HEK293 (cell line): Measurements from ENCODE around the gene FIGN.

ENCODE experiments used
- CTCF ChIA-PET: fragments of 350-600 bp; formaldehyde crosslinking; extraction: SDS; loops from one replicate; lab custom pipeline; 2021; ENCODE audit warnings: antibody characterized with exemption; lab: Yijun Ruan, JAX
- POLR2A ChIA-PET: fragments of 300-600 bp; formaldehyde crosslinking; extraction: SDS; loops from one replicate; lab custom pipeline; 2020; ENCODE audit warnings: antibody characterized with exemption, inconsistent platforms; lab: Yijun Ruan, JAX
- H3K27ac ChIP-seq: fragments of 200-500 bp; sonication (Bioruptor generic); 2 replicates; pipeline ENCODE4 v1.5.1; 2014; ENCODE audit warnings: low read depth, low read length, control low read depth, inconsistent platforms; ENCODE audit errors: extremely low read depth
- H3K36me3 ChIP-seq, 2 experiments: fragments of 200-500 bp in 1 of 2; sonication (Bioruptor generic) in 1 of 2; 1 replicate in 1 of 2; 2 replicates in 1 of 2; pipeline ENCODE4 v1.5.1; 2014 to 2017; ENCODE audit warnings: inconsistent platforms in 2 of 2, low read length in 2 of 2; ENCODE audit not compliant: control insufficient read depth in 2 of 2, insufficient read depth in 1 of 2
- H3K4me1 ChIP-seq: fragments of 200-500 bp; sonication (Bioruptor generic); 2 replicates; pipeline ENCODE4 v1.5.1; 2014; ENCODE audit warnings: mild to moderate bottlenecking, low read length, inconsistent platforms; ENCODE audit not compliant: control insufficient read depth, insufficient read depth
- H3K4me3 ChIP-seq: 2 replicates; pipeline ENCODE4 v1.5.1; 2011; ENCODE audit warnings: low read depth, mild to moderate bottlenecking, control low read depth, low read length, moderate library complexity
- H3K9me3 ChIP-seq: fragments of 200-500 bp; sonication (Bioruptor generic); 2 replicates; pipeline ENCODE4 v1.5.1; 2014; ENCODE audit warnings: low read depth, low read length, inconsistent platforms; ENCODE audit not compliant: control insufficient read depth, insufficient read depth
- BCL11A ChIP-seq: fragments of 450-650 bp; formaldehyde crosslinking; IDR thresholded peaks from 2 replicates; pipeline ENCODE4 v1.5.1; 2016; ENCODE audit warnings: low read depth, missing biosample characterization, missing genetic modification characterization
- FEZF1 ChIP-seq: fragments of 450-650 bp; formaldehyde crosslinking; IDR thresholded peaks from 2 replicates; pipeline ENCODE4 v1.5.1; 2016; ENCODE audit warnings: missing biosample characterization, missing genetic modification characterization
- GFI1B ChIP-seq: fragments of 450-650 bp; formaldehyde crosslinking; IDR thresholded peaks from 2 replicates; pipeline ENCODE4 v1.5.1; 2016; ENCODE audit warnings: missing biosample characterization, missing genetic modification characterization
- GLI2 ChIP-seq: fragments of 450-650 bp; formaldehyde crosslinking; IDR thresholded peaks from 2 replicates; pipeline ENCODE4; 2017; ENCODE audit warnings: missing biosample characterization, missing genetic modification characterization, low read depth, borderline replicate concordance
- HOXC10 ChIP-seq: sonication (generic); formaldehyde crosslinking; IDR thresholded peaks from 2 replicates; pipeline ENCODE4 v1.8.1; 2023; ENCODE audit warnings: mild to moderate bottlenecking, missing genetic modification reagents
- MYNN ChIP-seq: fragments of 450-650 bp; formaldehyde crosslinking; IDR thresholded peaks from 2 replicates; pipeline ENCODE4 v1.5.1; 2016; ENCODE audit warnings: missing biosample characterization, missing genetic modification characterization, borderline replicate concordance
- OVOL3 ChIP-seq: fragments of 450-650 bp; formaldehyde crosslinking; IDR thresholded peaks from 2 replicates; pipeline ENCODE4 v1.5.1; 2016; ENCODE audit warnings: missing biosample characterization, missing genetic modification characterization
- SCRT2 ChIP-seq: fragments of 450-650 bp; formaldehyde crosslinking; IDR thresholded peaks from 2 replicates; pipeline ENCODE4 v1.5.1; 2016; ENCODE audit warnings: missing biosample characterization, missing genetic modification characterization
- SP7 ChIP-seq: fragments of 450-650 bp; formaldehyde crosslinking; IDR thresholded peaks from 2 replicates; pipeline ENCODE4 v1.5.1; 2016; ENCODE audit warnings: missing biosample characterization, missing genetic modification characterization
- WT1 ChIP-seq: fragments of 450-650 bp; formaldehyde crosslinking; IDR thresholded peaks from 2 replicates; pipeline ENCODE4 v1.5.1; 2016; ENCODE audit warnings: missing biosample characterization, missing genetic modification characterization
- ZBTB10 ChIP-seq: fragments of 450-650 bp; formaldehyde crosslinking; IDR thresholded peaks from 2 replicates; pipeline ENCODE4 v1.5.1; 2016; ENCODE audit warnings: missing biosample characterization, missing genetic modification characterization
- ZBTB20 ChIP-seq: fragments of 450-650 bp; formaldehyde crosslinking; IDR thresholded peaks from 2 replicates; pipeline ENCODE4 v1.5.1; 2016; ENCODE audit warnings: missing biosample characterization, missing genetic modification characterization
- ZNF175 ChIP-seq: fragments of 450-650 bp; formaldehyde crosslinking; IDR thresholded peaks from 2 replicates; pipeline ENCODE4 v1.5.1; 2016; ENCODE audit warnings: missing biosample characterization, missing genetic modification characterization
- ZNF18 ChIP-seq: fragments of 450-650 bp; formaldehyde crosslinking; IDR thresholded peaks from 2 replicates; pipeline ENCODE4 v1.5.1; 2016; ENCODE audit warnings: missing biosample characterization, missing genetic modification characterization
- ZNF202 ChIP-seq: fragments of 450-650 bp; formaldehyde crosslinking; IDR thresholded peaks from 2 replicates; pipeline ENCODE4 v1.5.1; 2016; ENCODE audit warnings: missing biosample characterization, missing genetic modification characterization, borderline replicate concordance
- ZNF248 ChIP-seq: fragments of 450-650 bp; formaldehyde crosslinking; IDR thresholded peaks from 2 replicates; pipeline ENCODE4 v1.5.1; 2017; ENCODE audit warnings: missing biosample characterization, missing genetic modification characterization
- ZNF341 ChIP-seq: fragments of 450-650 bp; formaldehyde crosslinking; IDR thresholded peaks from 2 replicates; pipeline ENCODE4; 2016; ENCODE audit warnings: low read depth, missing biosample characterization, missing genetic modification characterization
- ZNF404 ChIP-seq: fragments of 450-650 bp; formaldehyde crosslinking; IDR thresholded peaks from 2 replicates; pipeline ENCODE4 v1.5.1; 2017; ENCODE audit warnings: missing biosample characterization, missing genetic modification characterization
- ZNF513 ChIP-seq: fragments of 450-650 bp; IDR thresholded peaks from 2 replicates; pipeline ENCODE4 v1.5.1; 2018; ENCODE audit warnings: missing biosample characterization, missing genetic modification characterization
- ZNF530 ChIP-seq: fragments of 450-650 bp; formaldehyde crosslinking; IDR thresholded peaks from 2 replicates; pipeline ENCODE4 v1.5.1; 2016; ENCODE audit warnings: low read depth, missing biosample characterization, missing genetic modification characterization
- ZNF548 ChIP-seq: fragments of 450-650 bp; formaldehyde crosslinking; IDR thresholded peaks from 2 replicates; pipeline ENCODE4 v1.5.1; 2016; ENCODE audit warnings: missing biosample characterization, missing genetic modification characterization
- ZNF555 ChIP-seq: fragments of 450-650 bp; formaldehyde crosslinking; conservative IDR thresholded peaks from 2 replicates; pipeline ENCODE4 v1.5.1; 2017; ENCODE audit warnings: missing biosample characterization, mild to moderate bottlenecking, missing genetic modification characterization, inconsistent platforms
- ZNF558 ChIP-seq: fragments of 450-650 bp; formaldehyde crosslinking; IDR thresholded peaks from 2 replicates; pipeline ENCODE4 v1.5.1; 2016; ENCODE audit warnings: missing biosample characterization, missing genetic modification characterization
- ZNF654 ChIP-seq: fragments of 450-650 bp; formaldehyde crosslinking; IDR thresholded peaks from 2 replicates; pipeline ENCODE4 v1.5.1; 2016; ENCODE audit warnings: low read depth, missing biosample characterization, missing genetic modification characterization
- ZNF76 ChIP-seq: fragments of 450-650 bp; formaldehyde crosslinking; IDR thresholded peaks from 2 replicates; pipeline ENCODE4; 2016; ENCODE audit warnings: low read depth, missing biosample characterization, missing genetic modification characterization, borderline replicate concordance
- ZNF792 ChIP-seq: fragments of 450-650 bp; formaldehyde crosslinking; IDR thresholded peaks from 2 replicates; pipeline ENCODE4 v1.5.1; 2016; ENCODE audit warnings: missing biosample characterization, missing genetic modification characterization
- ZNF830 ChIP-seq: fragments of 450-650 bp; IDR thresholded peaks from 2 replicates; pipeline ENCODE4 v1.5.0; 2018; ENCODE audit warnings: missing biosample characterization, missing genetic modification characterization, low read depth, mild to moderate bottlenecking, moderate library complexity
- ZNF843 ChIP-seq: fragments of 450-650 bp; formaldehyde crosslinking; IDR thresholded peaks from 2 replicates; pipeline ENCODE4 v1.5.1; 2016; ENCODE audit warnings: missing biosample characterization, missing genetic modification characterization
- ZSCAN16 ChIP-seq: fragments of 450-650 bp; formaldehyde crosslinking; IDR thresholded peaks from 2 replicates; pipeline ENCODE4 v1.5.1; 2016; ENCODE audit warnings: missing biosample characterization, missing genetic modification characterization

Gene FIGN

GRCh38 chr2:163667064-163667887 lies 68.5 kb downstream of the FIGN start:
- no peaks in the 10 kb centered on the region for H3K36me3 ChIP-seq
- H3K4me3 ChIP-seq = no peak overlapping the region
- TF ChIP-seq ZNF341 (tag by site-specific recombination) = no peak
- TF ChIP-seq ZNF248 (tag by site-specific recombination) = no peak
- TF ChIP-seq SCRT2 = no peak
- no peak for TF ChIP-seq SP7 (tag by site-specific recombination)
- no peak for TF ChIP-seq ZSCAN16 (tag by site-specific recombination)
- no peak for TF ChIP-seq ZNF654 (tag by site-specific recombination)
- no peak for TF ChIP-seq ZNF18
- no peak for TF ChIP-seq GFI1B (tag by site-specific recombination)
- TF ChIP-seq ZBTB20 (tag by site-specific recombination) = no peak
- no peak for TF ChIP-seq MYNN (tag by site-specific recombination)
- ChIA-PET POLR2A (no interaction called here), CTCF (interaction anchor here (0.7 kb wide), 1 partner anchor 289 kb away, joined by 3 read pairs; no protein-coding TSS in a partner anchor)
- no peaks in the 10 kb centered on the region for H3K9me3 ChIP-seq
- H3K4me1 ChIP-seq = peaks cover 5% of the 10 kb centered on the region
- no peak overlapping the region for H3K27ac ChIP-seq

GRCh38 chr2:163665817-163666216 lies 70.0 kb downstream of the FIGN start:
- Histone ChIP-seq H3K4me3 (no peak overlapping the region), H3K4me1 (peaks cover 3% of the 10 kb centered on the region; the same call in 1 of the 2 replicates), H3K27ac (no peak overlapping the region), H3K36me3 (no peaks in the 10 kb centered on the region), H3K9me3 (no peaks in the 10 kb centered on the region)
- ChIA-PET POLR2A (no interaction called here), CTCF (no interaction called here)
- TF ChIP-seq ZNF404 = no peak
- TF ChIP-seq OVOL3 (tag by site-specific recombination) = no peak
- no peak for TF ChIP-seq ZNF558 (tag by site-specific recombination)
- no peak for TF ChIP-seq ZNF175 (tag by site-specific recombination)
- no peak for TF ChIP-seq WT1 (tag by site-specific recombination)
- no peak for TF ChIP-seq ZNF792 (tag by site-specific recombination)
- no peak for TF ChIP-seq ZNF830
- TF ChIP-seq ZNF76 (tag by site-specific recombination) = no peak
- no peak for TF ChIP-seq MYNN (tag by site-specific recombination)
- no peak for TF ChIP-seq ZNF548
- no peak for TF ChIP-seq GLI2 (tag by site-specific recombination)
- no peak for TF ChIP-seq ZNF843 (tag by site-specific recombination)
- no peak for TF ChIP-seq ZNF202 (tag by site-specific recombination)
- TF ChIP-seq HOXC10 (CRISPR knock-in tag) = no peak

GRCh38 chr2:163665051-163665450 lies 70.8 kb downstream of the FIGN start:
- Histone ChIP-seq H3K4me1 (no peaks in the 10 kb centered on the region; the same call in 1 of the 2 replicates), H3K9me3 (no peaks in the 10 kb centered on the region), H3K4me3 (no peak overlapping the region), H3K36me3 (no peaks in the 10 kb centered on the region), H3K27ac (no peak overlapping the region)
- ChIA-PET POLR2A (no interaction called here), CTCF (no interaction called here)
- TF ChIP-seq FEZF1 (no peak), BCL11A (no peak), ZNF530 (tag by site-specific recombination) (no peak), ZBTB10 (tag by site-specific recombination) (no peak), ZNF513 (tag by site-specific recombination) (no peak), ZNF555 (no peak)
